GM21737 (cell line): ENCODE results near the gene SLC35G6.
"Not testable (repeated sequence)": the region's sequence is repeated elsewhere in the genome, so short reads cannot be mapped to it uniquely, and the experiment has no call there.

Experiments used
- ATAC-seq: cut with Tn5 transposase; IDR thresholded peaks from one replicate; pipeline ENCODE4 v1.9.1; 2021; ENCODE audit warnings: mild to moderate bottlenecking, moderate library complexity; ENCODE audit not compliant: unreplicated experiment

Gene SLC35G6

DNA sequence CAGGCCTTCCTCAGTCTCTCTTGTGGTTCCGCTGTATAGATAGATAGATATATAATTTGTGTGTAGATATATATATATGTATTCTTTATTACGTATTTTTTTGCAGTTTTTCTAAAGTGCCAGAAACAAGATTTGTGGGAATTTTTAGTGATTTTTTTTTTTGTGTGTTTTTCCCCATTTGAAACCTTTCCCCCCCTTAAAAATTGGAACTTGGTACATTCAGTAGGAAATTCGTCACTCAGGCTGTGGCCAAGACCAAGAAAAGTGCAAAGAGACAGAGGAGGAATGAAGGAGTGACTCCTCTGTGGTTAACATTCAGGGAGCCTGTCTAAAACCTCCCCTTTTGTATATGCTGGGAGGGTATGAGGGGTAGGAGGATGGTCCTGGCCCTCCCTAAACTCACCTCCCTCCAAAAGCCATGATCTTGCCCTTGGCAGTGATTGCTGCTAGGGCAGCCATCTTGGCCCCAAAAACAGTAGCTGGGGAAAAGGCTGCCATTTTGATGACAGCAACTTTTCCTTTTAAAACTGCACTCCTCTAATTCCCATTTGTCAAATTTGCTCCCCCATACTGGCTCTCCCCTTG lies 21.2 kb upstream of the SLC35G6 start:
- ATAC-seq, result no peak

DNA sequence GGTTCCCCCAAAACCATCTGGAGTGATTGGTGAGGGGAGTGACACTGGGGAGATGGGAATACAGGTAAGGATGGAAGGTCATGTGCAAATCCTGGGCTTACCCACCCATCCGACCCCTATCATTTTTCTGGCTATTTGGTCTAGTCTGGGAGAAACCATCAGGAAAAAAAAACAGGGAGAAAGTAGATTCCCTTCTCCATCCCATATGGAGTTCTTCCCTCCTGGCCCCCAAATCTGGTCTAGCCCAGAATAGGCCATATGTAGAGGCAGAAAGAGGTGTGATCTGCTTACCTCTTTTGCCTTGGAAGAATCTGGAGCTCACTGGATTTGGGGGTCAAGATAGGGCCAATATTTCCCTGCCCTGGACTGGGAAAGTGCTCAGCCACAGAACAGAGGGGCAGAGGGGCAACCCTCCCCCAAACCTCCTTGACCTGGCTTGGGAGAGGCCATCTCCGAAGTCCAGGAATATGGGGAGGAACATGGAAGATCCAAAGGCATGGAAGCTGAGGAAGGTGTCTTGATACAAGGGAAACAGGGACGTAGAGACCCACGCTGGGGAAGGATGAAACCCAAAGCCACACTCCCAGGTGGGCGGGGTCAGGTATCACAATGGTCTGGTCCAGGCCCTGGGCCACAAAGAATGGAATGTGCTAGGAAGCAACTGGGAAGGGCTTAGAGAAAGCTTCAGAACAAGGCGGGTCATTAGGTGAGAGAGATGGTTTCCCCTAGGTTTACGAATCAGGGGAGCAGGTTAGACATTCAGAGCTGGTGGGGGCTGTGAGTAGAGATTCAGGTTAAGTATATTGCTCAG lies 20.2 kb upstream of the SLC35G6 start:
- no peak for ATAC-seq

DNA sequence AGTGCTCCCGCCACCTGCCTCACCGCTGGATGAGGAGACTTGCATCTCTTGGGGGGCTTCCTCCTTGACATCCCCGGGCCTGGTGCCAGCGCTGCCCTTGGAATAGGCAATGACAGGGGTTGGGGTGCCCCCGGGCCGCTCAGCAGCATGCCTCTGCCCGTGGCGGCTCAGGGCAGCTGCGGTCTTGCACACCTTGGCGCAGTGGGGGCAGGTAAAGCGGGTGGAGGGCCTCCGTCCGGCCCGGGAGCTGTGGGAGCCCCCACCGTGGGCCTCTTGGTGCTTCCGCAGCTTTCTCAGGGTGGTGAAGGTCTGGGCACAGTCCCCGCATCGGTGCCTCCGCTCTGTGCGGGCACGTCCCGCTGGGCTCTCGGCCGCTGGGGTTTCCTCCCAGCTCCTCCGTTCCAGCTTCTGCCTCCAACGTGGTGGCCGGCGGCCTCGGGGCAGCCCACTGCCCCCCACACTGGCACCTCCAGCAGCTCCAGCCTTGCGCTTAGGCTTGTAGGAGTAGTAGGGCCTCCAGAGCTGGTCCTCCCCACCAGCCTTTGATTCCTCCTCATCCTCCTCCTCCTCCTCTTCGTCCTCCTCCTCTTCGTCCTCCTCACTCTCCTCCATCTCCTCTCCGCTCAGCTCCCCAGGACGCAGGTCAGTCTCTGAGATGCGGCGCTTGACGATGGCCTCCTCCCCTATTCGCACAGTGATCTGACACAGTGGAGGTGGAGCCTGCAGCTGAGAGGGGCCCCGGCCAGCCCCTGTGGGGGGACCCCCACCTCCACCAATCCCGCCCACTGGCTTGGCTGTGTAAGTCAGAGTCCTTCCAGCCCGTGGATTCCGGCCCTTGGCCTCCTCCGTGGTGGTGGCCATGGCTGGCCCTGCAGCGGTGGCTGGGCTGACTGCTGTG lies 18.5 kb upstream of the SLC35G6 start:
- no peak for ATAC-seq

GRCh38 chr17:7463372-7463846 lies 17.8 kb upstream of the SLC35G6 start:
- no peak for ATAC-seq

- ATAC-seq, result no peak
Measured at GRCh38 chr17:7464081-7464480, 17.2 kb upstream of the SLC35G6 start.

GRCh38 chr17:7465597-7466275 lies 15.5 kb upstream of the SLC35G6 start:
- ATAC-seq, result no peak

GRCh38 chr17:7466318-7466638 lies 15.0 kb upstream of the SLC35G6 start:
- no peak for ATAC-seq

GRCh38 chr17:7466639-7467341 lies 14.5 kb upstream of the SLC35G6 start:
- no peak for ATAC-seq

- no peak for ATAC-seq
Measured at GRCh38 chr17:7467498-7467897, 13.7 kb upstream of the SLC35G6 start.

DNA sequence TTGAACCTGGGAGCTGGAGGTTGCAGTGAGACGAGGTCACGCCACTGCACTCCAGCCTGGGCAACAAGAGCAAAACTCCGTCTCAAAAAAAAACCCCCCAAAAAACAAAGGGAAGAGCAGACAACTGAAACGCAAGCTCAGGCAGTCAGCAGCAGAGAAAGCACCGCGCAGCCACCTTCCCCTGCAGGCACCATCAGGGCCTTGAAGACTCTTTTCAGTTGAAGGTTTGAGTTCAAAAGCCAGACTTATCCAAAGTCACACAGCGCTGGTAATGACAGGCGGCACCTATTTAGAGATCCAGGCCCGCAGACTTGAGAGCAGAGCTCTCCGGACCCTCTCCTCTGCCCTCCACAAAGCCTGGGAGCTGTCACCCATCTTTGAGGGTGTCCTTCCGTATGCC lies 13.0 kb upstream of the SLC35G6 start:
- no peak for ATAC-seq

- no peak for ATAC-seq
Measured at GRCh38 chr17:7468804-7469389, 12.3 kb upstream of the SLC35G6 start.

DNA sequence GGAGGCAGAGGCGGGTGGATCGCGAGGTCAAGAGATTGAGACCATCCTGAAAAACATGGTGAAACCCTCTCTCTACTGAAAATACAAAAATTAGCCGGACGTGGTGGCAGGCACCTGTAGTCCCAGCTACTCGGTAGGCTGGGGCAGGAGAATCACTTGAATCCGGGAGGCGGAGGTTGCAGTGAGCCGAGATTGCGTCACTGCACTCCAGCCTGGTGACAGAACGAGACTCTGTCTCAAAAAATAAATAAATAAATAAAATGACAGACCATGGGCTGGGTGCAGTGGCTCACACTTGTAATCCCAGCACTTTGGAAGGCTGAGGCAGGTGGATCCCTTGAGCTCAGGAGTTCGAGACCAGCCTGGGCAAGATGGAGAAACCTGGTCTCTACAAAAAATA lies 11.4 kb upstream of the SLC35G6 start:
- ATAC-seq, result not testable (repeated sequence)

- ATAC-seq, result not testable (repeated sequence)
Measured at GRCh38 chr17:7470457-7470973, 10.7 kb upstream of the SLC35G6 start.

DNA sequence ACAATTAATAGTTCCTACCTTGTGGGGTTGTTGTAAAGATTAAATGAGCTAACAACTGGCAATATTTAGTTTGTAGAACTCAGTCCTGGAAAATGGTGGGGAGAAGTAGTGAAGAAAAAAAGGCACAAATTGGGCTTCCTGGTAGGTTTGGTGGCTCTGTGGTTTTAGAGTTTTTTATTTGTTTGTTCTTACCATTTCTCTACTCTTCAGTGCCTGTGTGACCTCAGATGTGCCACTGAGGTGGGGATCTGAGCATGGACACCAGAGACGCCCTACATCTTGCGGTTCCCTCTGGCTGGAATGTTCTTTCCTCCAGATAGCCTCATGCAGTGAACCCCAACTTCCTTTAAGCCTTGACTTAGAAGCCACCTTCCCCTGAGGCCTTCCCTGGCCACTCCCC lies 9.5 kb upstream of the SLC35G6 start:
- ATAC-seq, result no peak

GRCh38 chr17:7474767-7475166 lies 6.5 kb upstream of the SLC35G6 start:
- ATAC-seq, result not testable (repeated sequence)

DNA sequence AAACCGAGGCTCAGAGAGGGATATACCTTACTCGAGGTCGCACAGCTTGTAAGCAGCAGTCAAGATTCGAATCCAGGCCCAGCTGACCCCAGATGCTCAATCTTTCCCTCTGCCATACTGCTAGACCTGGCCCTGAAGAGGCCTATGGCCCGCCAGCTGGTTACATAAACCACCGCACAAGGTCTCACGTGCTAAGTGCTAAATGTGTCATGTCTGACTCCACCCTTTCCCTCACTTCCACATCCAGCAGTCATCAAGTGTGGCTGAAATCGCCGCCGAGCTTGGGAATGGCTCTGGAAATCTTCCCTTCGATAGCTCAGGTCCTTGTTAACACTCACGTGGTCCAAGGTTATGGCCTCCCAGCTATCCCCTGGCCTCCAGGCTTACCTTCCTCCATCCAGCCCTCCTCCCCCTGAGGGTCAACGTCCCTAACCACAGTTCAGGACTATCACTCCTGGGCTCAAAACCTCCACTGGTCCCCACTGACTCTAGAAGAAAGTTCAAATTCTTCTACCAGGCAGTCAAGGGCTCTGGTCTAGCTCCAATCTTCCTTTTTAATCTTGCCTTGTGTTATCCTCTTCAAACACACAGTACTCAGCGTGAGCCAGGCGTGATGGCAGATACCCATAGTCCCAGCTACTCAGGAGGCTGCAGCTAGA lies 5.4 kb upstream of the SLC35G6 start:
- ATAC-seq, result no peak

GRCh38 chr17:7476494-7476893 lies 4.8 kb upstream of the SLC35G6 start:
- no peak for ATAC-seq

DNA sequence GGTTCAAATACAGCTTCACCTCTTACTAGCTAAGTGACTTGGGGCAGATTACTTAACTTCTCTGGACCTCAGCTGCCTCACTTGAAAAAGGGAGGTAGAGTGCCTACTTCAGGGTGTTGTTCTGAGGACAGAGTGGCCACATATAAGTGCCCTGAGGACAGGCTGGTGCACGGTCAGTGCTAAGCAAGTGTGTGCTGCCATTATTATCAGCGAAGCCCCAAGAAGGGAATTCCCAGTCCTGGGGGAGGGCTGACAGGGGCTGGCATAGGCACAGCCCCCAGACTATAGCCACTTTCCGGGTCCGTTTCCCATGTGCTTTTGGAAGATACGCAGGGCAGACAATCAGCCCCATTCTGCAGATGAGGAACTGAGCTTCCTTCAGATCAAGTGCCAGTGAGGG lies 4.3 kb upstream of the SLC35G6 start:
- ATAC-seq, result no peak
